Stimulated activated CD4-positive, alpha-beta T cell treated with anti-CD3 and anti-CD28 coated beads, Interleukin-4, amount 100 ng/mL, for 24 hours (primary cell): ENCODE results near the gene OLIG2.

ENCODE experiments used
- DNase-seq: peaks from one replicate; pipeline ENCODE4 v3.0.0-alpha.2; 2020

Gene OLIG2

DNA sequence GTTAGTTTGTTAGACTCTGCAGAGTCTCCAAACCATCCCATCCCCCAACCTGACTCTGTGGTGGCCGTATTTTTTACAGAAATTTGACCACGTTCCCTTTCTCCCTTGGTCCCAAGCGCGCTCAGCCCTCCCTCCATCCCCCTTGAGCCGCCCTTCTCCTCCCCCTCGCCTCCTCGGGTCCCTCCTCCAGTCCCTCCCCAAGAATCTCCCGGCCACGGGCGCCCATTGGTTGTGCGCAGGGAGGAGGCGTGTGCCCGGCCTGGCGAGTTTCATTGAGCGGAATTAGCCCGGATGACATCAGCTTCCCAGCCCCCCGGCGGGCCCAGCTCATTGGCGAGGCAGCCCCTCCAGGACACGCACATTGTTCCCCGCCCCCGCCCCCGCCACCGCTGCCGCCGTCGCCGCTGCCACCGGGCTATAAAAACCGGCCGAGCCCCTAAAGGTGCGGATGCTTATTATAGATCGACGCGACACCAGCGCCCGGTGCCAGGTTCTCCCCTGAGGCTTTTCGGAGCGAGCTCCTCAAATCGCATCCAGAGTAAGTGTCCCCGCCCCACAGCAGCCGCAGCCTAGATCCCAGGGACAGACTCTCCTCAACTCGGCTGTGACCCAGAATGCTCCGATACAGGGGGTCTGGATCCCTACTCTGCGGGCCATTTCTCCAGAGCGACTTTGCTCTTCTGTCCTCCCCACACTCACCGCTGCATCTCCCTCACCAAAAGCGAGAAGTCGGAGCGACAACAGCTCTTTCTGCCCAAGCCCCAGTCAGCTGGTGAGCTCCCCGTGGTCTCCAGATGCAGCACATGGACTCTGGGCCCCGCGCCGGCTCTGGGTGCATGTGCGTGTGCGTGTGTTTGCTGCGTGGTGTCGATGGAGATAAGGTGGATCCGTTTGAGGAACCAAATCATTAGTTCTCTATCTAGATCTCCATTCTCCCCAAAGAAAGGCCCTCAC is at the start of gene OLIG2:
Gene OLIG2 (plus strand): TSS at position 447 of the 954 bp plus-strand sequence. CDS start 928 bp downstream, outside the sequence.
- no peak for DNase-seq

- DNase-seq, result no peak
These were observed 48.9 kb upstream of the OLIG2 start for GRCh38 chr21:32976791-32977190.

DNA sequence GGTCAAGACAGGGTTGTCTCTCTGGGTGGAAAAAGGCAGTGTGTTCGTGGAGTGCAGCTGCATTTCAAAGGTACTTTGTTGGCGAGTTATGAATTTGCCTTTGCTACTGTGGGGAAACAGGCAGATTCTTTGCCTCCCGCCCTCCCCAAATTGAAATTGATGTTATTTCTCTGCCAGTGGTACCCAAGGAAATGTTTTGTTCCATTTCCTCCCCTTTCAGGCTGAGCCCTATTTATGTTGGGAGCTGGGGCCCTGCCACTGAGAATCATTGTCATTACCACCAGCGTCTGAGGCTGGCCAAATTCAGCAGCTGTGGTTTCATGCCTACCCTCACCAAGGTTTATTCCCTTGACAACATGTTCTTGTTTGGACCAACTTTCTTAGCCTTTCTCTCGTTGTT is 48.5 kb upstream of the OLIG2 start:
- no peak for DNase-seq

DNA sequence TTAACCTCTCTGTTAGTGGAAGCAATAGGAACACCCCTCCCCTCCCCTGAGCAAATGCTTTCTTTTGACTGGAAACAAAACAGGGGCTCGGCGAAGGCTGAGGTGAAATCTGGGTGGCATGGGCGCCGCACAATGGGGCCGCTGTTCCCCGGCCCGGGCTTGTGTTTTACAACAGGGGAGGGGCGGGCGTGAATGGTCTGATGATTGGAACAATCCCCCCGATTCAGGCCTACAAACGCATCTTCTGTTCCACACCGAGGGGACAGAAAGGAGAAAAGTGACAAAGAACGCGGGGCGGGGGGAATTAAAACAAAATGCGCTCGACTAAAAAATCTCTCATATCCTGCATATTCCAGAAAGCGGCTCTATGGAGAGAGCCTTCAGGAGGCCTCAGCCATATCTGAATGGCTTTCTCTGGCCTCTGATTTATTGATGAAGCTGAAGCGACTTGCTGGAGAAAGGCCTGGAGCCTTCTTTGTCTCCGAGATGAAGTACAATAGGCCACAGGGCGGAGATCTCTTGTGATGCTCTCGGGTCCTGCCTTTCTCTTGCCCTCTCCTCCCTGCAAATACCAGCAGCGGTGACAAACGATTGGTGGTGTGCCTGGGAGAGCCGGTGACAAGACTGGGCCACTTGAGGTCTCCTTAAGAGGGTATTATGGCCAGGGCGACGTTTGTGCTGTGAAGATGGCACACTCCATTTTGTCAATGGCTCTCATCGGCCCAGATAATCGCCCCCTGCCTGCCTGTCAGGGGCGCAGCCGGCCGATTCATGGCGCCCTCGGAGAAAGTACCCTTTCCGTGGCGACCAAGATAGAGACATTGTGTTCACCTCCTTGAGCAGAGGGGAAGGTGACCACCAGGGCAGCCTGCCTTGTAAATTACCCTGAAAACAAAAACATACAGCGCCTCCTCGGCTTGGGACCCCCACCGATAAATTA is 47.1 kb upstream of the OLIG2 start:
- DNase-seq, result no peak

GRCh38 chr21:32979598-32980268 is 46.0 kb upstream of the OLIG2 start:
- no peak for DNase-seq

- no peak for DNase-seq
These were observed 44.6 kb upstream of the OLIG2 start for GRCh38 chr21:32981096-32981495.

- DNase-seq, result no peak
These were observed 35.1 kb upstream of the OLIG2 start for GRCh38 chr21:32990666-32991065.

DNA sequence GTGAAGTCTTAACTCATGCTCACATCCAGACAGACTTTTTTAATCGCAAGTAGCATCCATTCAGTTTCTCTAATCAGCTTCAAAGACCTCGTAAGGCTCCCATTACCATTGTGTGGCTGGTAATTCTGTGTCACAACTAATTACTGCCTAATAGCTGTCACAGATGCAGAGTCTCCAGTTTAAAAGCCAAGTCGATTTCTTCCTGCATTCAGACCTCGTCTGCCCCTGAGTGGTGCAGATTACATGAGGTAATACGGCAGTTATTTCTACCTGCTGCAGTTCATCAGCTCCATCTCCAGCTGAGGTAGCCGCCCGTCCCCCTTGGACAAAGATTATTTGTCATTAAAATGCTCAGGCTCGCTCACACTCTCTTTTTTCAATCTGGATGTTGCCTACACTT is 34.4 kb upstream of the OLIG2 start:
- DNase-seq, result no peak

GRCh38 chr21:32993894-32994293 is 31.8 kb upstream of the OLIG2 start:
- DNase-seq, result no peak

DNA sequence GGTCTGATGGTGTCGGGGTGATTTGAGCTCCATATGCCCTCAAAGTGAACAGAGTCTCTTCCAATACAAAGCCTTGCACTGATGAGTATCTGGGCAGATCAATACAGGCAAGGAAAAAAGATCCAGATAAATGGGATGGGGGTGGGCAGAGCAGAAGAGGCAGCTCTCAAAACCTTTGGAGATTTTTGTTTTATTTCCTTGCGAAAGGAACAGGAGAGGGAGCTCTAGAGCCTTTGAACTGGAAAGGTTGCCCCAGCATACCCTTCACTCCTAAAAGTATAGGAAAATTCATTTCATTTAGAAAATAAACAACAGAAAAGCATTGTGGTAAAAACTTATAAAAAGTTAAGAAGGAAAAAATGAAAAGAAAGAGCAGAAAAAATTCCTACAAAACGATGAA is 31.4 kb upstream of the OLIG2 start:
- no peak for DNase-seq

- DNase-seq, result no peak
These were observed 18.0 kb upstream of the OLIG2 start for GRCh38 chr21:33007747-33008146.

DNA sequence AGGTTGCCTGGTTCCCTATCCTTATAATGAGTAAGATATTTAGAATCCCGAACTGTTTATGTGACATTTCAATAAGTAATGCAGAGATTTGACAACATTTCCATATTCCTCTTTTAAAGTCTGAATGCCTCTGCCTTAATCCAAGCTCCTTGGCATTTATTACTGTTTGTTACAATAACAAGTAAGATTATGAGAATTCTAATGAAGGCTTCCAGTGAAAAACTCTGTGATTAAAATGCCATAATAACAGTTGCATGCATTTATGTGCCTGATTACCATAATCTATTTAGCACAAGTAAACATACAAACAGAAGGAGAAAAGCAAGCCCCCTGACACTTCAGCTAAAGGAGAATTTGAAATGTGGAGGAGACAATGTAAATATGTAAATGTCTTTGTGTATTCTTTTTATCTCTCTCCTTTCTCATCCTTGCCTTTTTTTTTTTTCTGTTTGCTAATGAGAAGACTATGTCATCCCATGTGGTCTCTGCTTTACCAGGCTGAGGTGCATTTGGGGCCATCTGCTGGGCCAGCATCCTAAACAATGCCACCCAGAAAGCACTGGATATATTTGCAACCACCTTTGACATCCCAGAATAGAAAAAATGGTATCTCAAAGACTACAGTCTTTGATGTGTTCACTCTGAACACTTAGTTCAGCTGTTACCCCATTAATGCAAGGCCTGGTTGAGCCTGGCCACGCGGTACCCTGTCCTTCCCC is 17.2 kb upstream of the OLIG2 start:
- no peak for DNase-seq

GRCh38 chr21:33010931-33011330 is 14.8 kb upstream of the OLIG2 start:
- no peak for DNase-seq

GRCh38 chr21:33011462-33011861 is 14.3 kb upstream of the OLIG2 start:
- DNase-seq, result no peak

DNA sequence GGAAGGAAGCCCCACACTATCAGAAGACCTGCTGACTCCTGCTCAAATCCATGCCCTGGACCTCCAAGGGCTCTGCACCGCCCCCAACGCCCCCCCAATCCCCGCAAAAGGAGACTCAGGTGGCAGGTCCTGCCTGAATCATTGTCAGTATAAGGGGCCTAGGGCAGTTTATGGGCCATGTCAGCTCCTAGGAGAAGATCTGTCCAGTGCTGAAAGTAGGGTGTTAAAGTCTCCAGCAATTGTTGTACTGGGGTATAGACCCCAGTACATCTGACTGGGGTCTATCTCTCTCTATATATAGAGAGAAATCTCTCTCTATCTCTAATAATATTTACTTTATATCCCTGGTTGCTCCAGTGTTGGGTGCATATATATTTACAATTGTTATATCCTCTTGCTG is 12.1 kb upstream of the OLIG2 start:
- DNase-seq, result no peak

- no peak for DNase-seq
These were observed 11.4 kb upstream of the OLIG2 start for GRCh38 chr21:33014331-33014730.

DNA sequence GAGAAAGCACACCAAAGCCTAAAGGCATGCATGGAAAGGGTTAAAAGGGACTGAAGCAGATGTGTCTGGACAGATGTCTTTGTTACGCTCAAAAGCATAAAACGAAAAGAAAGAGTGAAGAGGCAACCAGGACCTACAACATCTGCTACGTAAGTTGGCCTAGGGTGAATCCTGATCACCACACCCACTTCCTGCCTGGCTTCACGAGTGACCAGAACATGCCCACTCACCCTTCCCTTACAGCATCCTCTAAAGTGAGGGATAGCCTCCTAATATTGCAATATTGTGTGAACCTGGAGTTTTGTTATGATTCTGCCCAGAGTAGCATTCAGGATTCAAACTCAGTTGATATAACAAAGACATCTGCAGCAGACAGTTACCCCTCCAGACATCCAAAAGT is 10.6 kb upstream of the OLIG2 start:
- DNase-seq, result no peak

GRCh38 chr21:33015756-33016155 is 10.0 kb upstream of the OLIG2 start:
- DNase-seq, result no peak

DNA sequence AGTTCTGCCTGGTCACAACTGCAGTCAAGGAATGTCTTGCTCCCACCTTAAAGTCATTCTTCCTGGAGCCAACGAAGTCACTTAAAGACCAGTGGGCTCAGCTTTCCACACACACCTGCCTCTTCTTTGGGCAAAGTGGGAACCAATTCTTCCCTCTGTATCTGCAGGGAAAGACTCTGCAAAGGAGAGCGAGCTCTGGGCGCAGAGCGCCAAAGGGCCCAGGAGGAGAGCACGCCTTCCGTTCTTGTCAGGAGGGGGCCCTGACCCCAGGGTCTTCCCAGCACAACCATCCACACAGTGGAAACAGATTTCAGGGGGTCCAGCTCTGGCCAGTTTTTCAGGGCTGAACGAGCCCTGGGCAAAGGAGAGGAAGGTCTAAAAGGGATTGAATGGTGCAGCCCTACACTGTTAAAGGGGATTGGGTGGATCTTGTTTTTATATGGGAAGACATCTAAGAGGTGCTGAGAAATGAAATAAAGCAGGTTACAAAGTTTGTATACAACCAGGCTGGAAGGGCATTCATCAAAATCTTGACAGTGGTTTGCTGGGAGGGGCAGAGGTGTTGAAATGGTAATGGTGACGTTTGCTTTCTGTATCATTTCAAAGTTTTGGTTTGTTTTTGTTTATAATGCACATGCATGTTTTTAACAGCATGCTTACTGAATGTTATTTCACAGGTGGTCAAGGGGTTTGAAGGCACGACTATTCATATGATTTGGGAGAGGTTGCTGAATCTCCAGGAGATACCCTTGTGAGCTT is 6.8 kb upstream of the OLIG2 start:
- no peak for DNase-seq

DNA sequence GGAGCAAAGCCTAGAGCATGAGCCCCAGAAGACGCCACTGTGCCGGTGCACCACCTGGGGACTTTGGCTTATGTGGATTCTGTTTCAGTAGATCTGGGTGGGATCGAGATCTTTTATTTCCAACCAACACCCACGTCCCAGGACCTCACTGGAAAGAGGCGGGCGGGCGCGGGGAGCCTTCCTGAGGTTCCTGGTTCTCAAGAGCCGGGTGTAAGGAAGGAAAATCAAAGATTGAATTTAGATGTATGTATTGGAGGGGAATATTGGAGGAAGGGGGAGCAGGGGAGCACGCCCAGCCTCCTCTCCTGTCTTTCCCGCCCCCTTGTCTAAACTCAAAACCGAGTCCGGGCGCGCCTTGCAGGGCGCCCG is 6.2 kb upstream of the OLIG2 start:
- DNase-seq, result no peak

DNA sequence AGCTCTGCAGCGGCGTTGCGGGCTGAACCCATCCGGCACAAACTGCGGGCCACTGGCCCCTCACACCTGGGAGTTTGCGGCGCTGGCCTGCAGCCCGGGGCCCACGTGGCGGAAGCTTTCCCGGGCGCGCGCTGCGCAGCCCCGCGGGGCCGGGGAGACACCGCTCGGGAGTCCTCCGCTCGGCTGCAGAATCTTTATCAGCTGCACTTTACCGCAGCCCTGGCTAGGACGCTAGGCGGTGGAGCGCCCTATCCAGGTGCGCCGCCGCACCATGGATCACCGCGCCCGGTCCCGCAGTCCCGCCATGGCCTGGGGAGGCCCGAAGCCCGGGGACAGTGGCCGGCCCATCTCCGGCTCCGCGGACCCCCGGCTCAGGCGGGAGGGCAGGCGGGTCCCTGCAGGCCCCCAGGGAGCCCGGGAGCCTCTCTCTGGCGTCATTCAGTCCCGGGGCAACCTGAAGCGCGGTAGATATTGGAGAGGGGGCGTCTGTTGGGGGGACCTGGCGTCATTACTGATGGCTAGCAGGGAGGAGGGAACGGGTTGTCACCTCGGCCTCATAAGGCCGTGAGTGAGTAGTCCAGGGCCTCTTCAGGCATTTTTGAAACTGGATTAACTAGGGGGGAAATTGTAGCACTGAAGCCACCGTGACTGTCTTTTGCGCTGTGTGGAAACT is 5.7 kb upstream of the OLIG2 start:
- no peak for DNase-seq
